GM18526 (cell line): ENCODE data around the gene OPCML.

Source experiments
- POLR2A ChIP-seq: IDR thresholded peaks from 3 replicates; pipeline ENCODE4 v1.6.1; 2011; ENCODE audit not compliant: insufficient read length; ENCODE audit errors: extremely low read depth

The OPCML gene

GRCh38 chr11:132981131-132981956 is 551.0 kb downstream of the OPCML start:
- TF ChIP-seq POLR2A, result no peak

- TF ChIP-seq POLR2A, result no peak
Observed at GRCh38 chr11:132980670-132981069, 551.6 kb downstream of the OPCML start.

- TF ChIP-seq POLR2A, result no peak
Observed at GRCh38 chr11:132977746-132978145, 554.6 kb downstream of the OPCML start.

GRCh38 chr11:132977241-132977640 is 555.1 kb downstream of the OPCML start:
- no peak for TF ChIP-seq POLR2A

- no peak for TF ChIP-seq POLR2A
Observed at GRCh38 chr11:132976115-132976514, 556.2 kb downstream of the OPCML start.

- TF ChIP-seq POLR2A, result no peak
Observed at GRCh38 chr11:132973686-132974085, 558.6 kb downstream of the OPCML start.

GRCh38 chr11:132972565-132972964 is 559.7 kb downstream of the OPCML start:
- no peak for TF ChIP-seq POLR2A

- TF ChIP-seq POLR2A, result no peak
Observed at GRCh38 chr11:132971351-132971750, 561.0 kb downstream of the OPCML start.

- TF ChIP-seq POLR2A, result no peak
Observed at GRCh38 chr11:132969892-132970291, 562.4 kb downstream of the OPCML start.

- no peak for TF ChIP-seq POLR2A
Observed at GRCh38 chr11:132962041-132962440, 570.3 kb downstream of the OPCML start.

GRCh38 chr11:132961453-132961852 is 570.8 kb downstream of the OPCML start:
- no peak for TF ChIP-seq POLR2A

GRCh38 chr11:132960273-132961078 is 571.8 kb downstream of the OPCML start:
- no peak for TF ChIP-seq POLR2A

- TF ChIP-seq POLR2A, result no peak
Observed at GRCh38 chr11:132959693-132960092, 572.6 kb downstream of the OPCML start.

GRCh38 chr11:132957881-132958280 is 574.4 kb downstream of the OPCML start:
- TF ChIP-seq POLR2A, result no peak

- TF ChIP-seq POLR2A, result no peak
Observed at GRCh38 chr11:132948252-132948651, 584.0 kb downstream of the OPCML start.

GRCh38 chr11:132944569-132944944 is 587.7 kb downstream of the OPCML start:
- no peak for TF ChIP-seq POLR2A
